OCI-LY7 (cell line): ENCODE measurements around the gene YAF2. TPM values are rescaled to one million over a fixed set of nuclear protein-coding genes. Genes with fewer than 3 reads are reported as not detected.

Experiments
- BruUV-seq: library from RNA; stranded (reverse); fragments of 400-500 nt; replicated peaks from 2 replicates; lab custom pipeline; 2021; lab: Mats Ljungman, UMichigan
- CTCF ChIA-PET: fragments of 300-600 bp; sonication (Branson Sonifier 250); formaldehyde crosslinking; loops from one replicate; lab custom pipeline; 2022; ENCODE audit warnings: antibody characterized with exemption; ENCODE audit not compliant: unreplicated experiment; lab: Charles Lee
- POLR2A ChIA-PET: fragments of 300-600 bp; sonication (Branson Sonifier 250); formaldehyde crosslinking; loops from one replicate; lab custom pipeline; 2022; ENCODE audit warnings: antibody characterized with exemption; lab: Charles Lee
- DNase-seq: peaks from one replicate; pipeline ENCODE4 v3.0.0-alpha.2; 2015; ENCODE audit warnings: low spot score
- H2AFZ ChIP-seq: fragments of 200-600 bp; sonication (generic), shearing (Covaris generic); 2 replicates; pipeline ENCODE4 v1.6.1; 2014; ENCODE audit warnings: mild to moderate bottlenecking, antibody characterized with exemption, low read length, moderate library complexity
- H3K27ac ChIP-seq: fragments of 200-600 bp; sonication (generic); 2 replicates; pipeline ENCODE4 v1.5.1; 2014; ENCODE audit warnings: mixed run types, low read depth, mild to moderate bottlenecking, moderate library complexity, low read length, inconsistent platforms; ENCODE audit not compliant: poor library complexity, severe bottlenecking
- H3K36me3 ChIP-seq: fragments of 200-600 bp; sonication (generic); 2 replicates; pipeline ENCODE4 v1.6.1; 2014; ENCODE audit warnings: mild to moderate bottlenecking, antibody characterized with exemption, low read length, moderate library complexity, mixed read lengths; ENCODE audit not compliant: insufficient read depth
- H3K4me1 ChIP-seq: fragments of 200-600 bp; sonication (generic); 2 replicates; pipeline ENCODE4 v1.5.1; 2014; ENCODE audit warnings: mild to moderate bottlenecking, low read length; ENCODE audit not compliant: insufficient read depth, poor library complexity, severe bottlenecking
- H3K4me2 ChIP-seq: fragments of 200-600 bp; sonication (generic); 2 replicates; pipeline ENCODE4 v1.6.1; 2014; ENCODE audit warnings: mild to moderate bottlenecking, low read length
- H3K4me3 ChIP-seq: fragments of 200-600 bp; sonication (generic); 2 replicates; pipeline ENCODE4 v1.5.1; 2014; ENCODE audit warnings: mild to moderate bottlenecking, low read depth, low read length; ENCODE audit not compliant: poor library complexity, severe bottlenecking
- H3K79me2 ChIP-seq: fragments of 200-600 bp; sonication (generic); 2 replicates; pipeline ENCODE4 v1.6.1; 2016; ENCODE audit warnings: low read depth, mild to moderate bottlenecking, low read length, moderate library complexity, mixed read lengths; ENCODE audit not compliant: insufficient read depth
- H3K9me2 ChIP-seq: fragments of 200-600 bp; sonication (generic); 2 replicates; pipeline ENCODE4 v1.6.1; 2016; ENCODE audit warnings: mild to moderate bottlenecking, low read length, mixed read lengths; ENCODE audit not compliant: insufficient read depth
- H3K9me3 ChIP-seq: fragments of 200-600 bp; sonication (generic); 2 replicates; pipeline ENCODE4 v1.6.1; 2014; ENCODE audit warnings: mild to moderate bottlenecking, mixed run types, low read length, mixed read lengths
- H4K20me1 ChIP-seq: fragments of 200-600 bp; sonication (generic); 2 replicates; pipeline ENCODE4 v1.6.1; 2014; ENCODE audit warnings: mild to moderate bottlenecking, antibody characterized with exemption, low read length, moderate library complexity, mixed read lengths; ENCODE audit not compliant: insufficient read depth
- CTCF ChIP-seq: fragments of 200-600 bp; sonication (generic); conservative IDR thresholded peaks from 2 replicates; pipeline ENCODE4 v1.5.1; 2014; ENCODE audit warnings: mild to moderate bottlenecking, antibody characterized with exemption, low read length, moderate library complexity, mixed read lengths
- EZH2phosphoT487 ChIP-seq: fragments of 200-600 bp; sonication (generic); IDR thresholded peaks from 2 replicates; pipeline ENCODE4 v1.6.1; 2018; ENCODE audit warnings: low read depth, borderline replicate concordance, mild to moderate bottlenecking, mixed run types, antibody characterized with exemption, low read length, moderate library complexity, mixed read lengths
- intact Hi-C: fragments of 100-400 bp; cut with micrococcal nuclease; formaldehyde crosslinking; loops from one replicate; pipeline ENCODE4 v1.10.0; 2022; ENCODE audit not compliant: unreplicated experiment
- total RNA-seq, 2 experiments: library from RNA; depleted of rRNA in 1 of 2; stranded (reverse); fragments of >200 nt in 1 of 2; shearing (Covaris generic) in 1 of 2; gene quantifications; 2 replicates each; pipeline ENCODE4 v1.2.3, GENCODE V29; 2014 to 2022

The YAF2 gene
- total RNA-seq, 2 experiments from 2014 or later, result 16.2 to 43.6 TPM

DNA sequence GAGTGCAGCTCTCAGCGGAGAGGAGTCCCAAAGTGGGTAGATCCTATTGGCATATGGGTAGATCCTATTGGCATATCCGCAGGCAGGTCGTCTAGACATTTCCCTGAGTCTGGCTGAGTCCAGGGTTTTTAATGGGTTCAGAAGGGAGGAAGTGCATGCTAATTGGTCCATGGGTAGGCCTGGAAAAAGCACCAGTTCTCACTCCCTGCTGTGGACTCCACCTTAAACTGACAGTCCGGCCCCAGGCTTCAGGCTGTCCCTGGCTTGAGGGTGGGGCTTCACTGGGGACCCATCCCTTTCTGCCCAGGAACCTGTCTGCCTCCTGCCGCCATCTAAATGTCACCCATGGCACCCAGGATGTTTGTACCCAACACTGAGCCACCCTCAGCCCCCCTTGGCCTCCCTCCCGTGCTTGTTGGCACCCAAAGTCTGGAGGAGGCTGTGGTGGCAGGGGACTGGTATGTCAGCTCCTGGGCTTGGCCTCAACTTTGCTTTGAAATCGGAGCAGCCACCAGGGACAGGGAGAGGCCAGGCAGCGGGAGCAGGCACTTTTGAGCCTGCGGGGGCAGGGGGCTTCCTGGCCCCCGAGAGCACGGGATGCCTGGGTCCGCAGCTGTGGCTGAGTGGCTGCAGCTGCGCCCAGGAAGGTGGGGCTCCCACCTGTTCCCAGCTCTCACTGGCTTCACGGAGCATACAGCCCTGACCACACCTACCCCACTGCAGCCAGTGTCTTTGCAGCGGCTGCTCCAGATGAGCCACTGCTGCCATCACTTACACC lies 29.6 kb upstream of the YAF2 start:
- Histone ChIP-seq H4K20me1 (no peaks in the 10 kb centered on the region), H2AFZ (no peak overlapping the region), H3K4me3 (no peak overlapping the region), H3K36me3 (no peaks in the 10 kb centered on the region), H3K27ac (no peak overlapping the region), H3K79me2 (no peaks in the 10 kb centered on the region), H3K9me3 (no peaks in the 10 kb centered on the region), H3K4me2 (no peak overlapping the region), H3K9me2 (no peaks in the 10 kb centered on the region), H3K4me1 (no peaks in the 10 kb centered on the region)
- TF ChIP-seq EZH2phosphoT487 (no peak), CTCF (no peak)
- POLR2A ChIA-PET, result interaction anchor here (0.5 kb wide), 1 partner anchor 13 kb away, joined by 3 read pairs; no protein-coding TSS in a partner anchor
- CTCF ChIA-PET, result no interaction called here
- DNase-seq, result no peak
- intact Hi-C loops, result no loop called here
- BruUV-seq, result no TSS peak

DNA sequence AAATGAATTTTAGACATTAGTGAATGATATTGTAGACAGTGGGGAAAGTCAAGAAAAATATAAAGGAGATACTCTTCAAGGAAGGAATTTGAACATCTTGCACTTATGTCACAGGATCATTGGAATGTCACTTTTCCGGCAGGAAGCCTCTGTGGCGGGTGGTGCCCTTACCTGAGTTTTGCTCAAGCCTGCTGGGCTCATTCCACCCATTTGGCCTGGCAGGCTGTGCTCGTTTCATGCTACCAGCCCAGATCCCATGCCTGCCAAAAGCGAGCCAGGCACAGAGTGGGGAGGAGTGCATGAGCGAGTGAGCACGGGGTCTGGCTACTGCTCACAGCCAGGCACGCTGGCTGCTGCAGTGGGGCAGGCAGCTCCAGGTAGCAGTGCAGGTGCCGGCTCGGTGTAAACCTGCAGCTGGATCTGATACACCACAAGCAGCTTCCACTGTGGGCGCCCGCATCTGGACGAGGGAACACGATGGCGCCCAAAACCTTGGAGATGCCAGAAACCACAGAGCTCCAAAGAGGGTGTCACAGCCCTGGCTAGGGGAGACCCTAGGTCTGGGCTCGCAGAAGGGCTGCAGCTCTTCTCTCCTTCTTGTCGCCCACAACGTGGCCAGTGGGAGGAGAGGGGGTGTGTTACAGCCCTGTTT lies 28.7 kb upstream of the YAF2 start:
- no peak for DNase-seq
- CTCF ChIA-PET, result no interaction called here
- H2AFZ ChIP-seq, result no peak overlapping the region
- H3K9me3 ChIP-seq, result no peaks in the 10 kb centered on the region
- no peaks in the 10 kb centered on the region for H3K36me3 ChIP-seq
- intact Hi-C loops, result no loop called here
- no peaks in the 10 kb centered on the region for H3K9me2 ChIP-seq
- H4K20me1 ChIP-seq, result no peaks in the 10 kb centered on the region
- no peaks in the 10 kb centered on the region for H3K4me1 ChIP-seq
- BruUV-seq, result no TSS peak
- H3K27ac ChIP-seq, result no peak overlapping the region
- no peaks in the 10 kb centered on the region for H3K79me2 ChIP-seq
- POLR2A ChIA-PET, result interaction anchor here (0.5 kb wide), 1 partner anchor 12 kb away, joined by 3 read pairs; no protein-coding TSS in a partner anchor
- no peak overlapping the region for H3K4me3 ChIP-seq
- TF ChIP-seq EZH2phosphoT487 (no peak), CTCF (no peak)
- no peak overlapping the region for H3K4me2 ChIP-seq

GRCh38 chr12:42262271-42262670 lies 24.2 kb upstream of the YAF2 start:
- Histone ChIP-seq H3K27ac (no peak overlapping the region), H3K9me2 (no peaks in the 10 kb centered on the region), H3K79me2 (no peaks in the 10 kb centered on the region), H3K4me2 (no peak overlapping the region), H3K4me1 (no peaks in the 10 kb centered on the region), H2AFZ (no peak overlapping the region), H4K20me1 (no peaks in the 10 kb centered on the region), H3K36me3 (no peaks in the 10 kb centered on the region), H3K4me3 (no peak overlapping the region), H3K9me3 (no peaks in the 10 kb centered on the region)
- POLR2A ChIA-PET, result no interaction called here
- intact Hi-C loops, result no loop called here
- TF ChIP-seq CTCF (no peak), EZH2phosphoT487 (no peak)
- CTCF ChIA-PET, result no interaction called here
- no TSS peak for BruUV-seq
- DNase-seq, result no peak
